Common myeloid progenitor, CD34-positive (primary cell): ENCODE results near the gene KCTD16. TPM values are rescaled to one million over a fixed set of nuclear protein-coding genes. Genes with fewer than 3 reads are reported as not detected.

Experiments
- CTCF ChIA-PET: fragments of 350-600 bp; sonication (Branson Sonifier 250); formaldehyde crosslinking; loops from one replicate; lab custom pipeline; 2021; ENCODE audit warnings: antibody characterized with exemption; lab: Charles Lee
- POLR2A ChIA-PET: fragments of 350-600 bp; sonication (Branson Sonifier 250); formaldehyde crosslinking; loops from one replicate; lab custom pipeline; 2021; ENCODE audit warnings: antibody characterized with exemption; lab: Charles Lee
- DNase-seq, 3 donors: peaks; one replicate each; pipeline versions ENCODE4 v3.0.0 to v3.0.0-alpha.2; 2013
- H3K27ac ChIP-seq, 2 experiments: 1 replicate in 1 of 2; 2 replicates in 1 of 2; pipeline ENCODE4 v1.7.0; 2013; ENCODE audit warnings: inconsistent platforms in 2 of 2, low read length in 2 of 2, mild to moderate bottlenecking in 2 of 2, low read depth in 1 of 2, moderate library complexity in 1 of 2; ENCODE audit not compliant: severe bottlenecking in 2 of 2, insufficient read depth in 1 of 2, poor library complexity in 1 of 2
- H3K27me3 ChIP-seq, 5 experiments: replicated peaks in 2 of 5; 1 replicate in 3 of 5; 2 replicates in 2 of 5; pipeline versions ENCODE4 v1.6.1 to v1.7.0; 2013; ENCODE audit warnings: low read length in 4 of 5, mild to moderate bottlenecking in 2 of 5, moderate library complexity in 2 of 5, inconsistent platforms in 1 of 5; ENCODE audit not compliant: insufficient read depth in 5 of 5, control insufficient read depth in 4 of 5
- H3K36me3 ChIP-seq, 4 experiments: 1 replicate in 2 of 4; 2 replicates in 2 of 4; pipeline versions ENCODE4 v1.6.1 to v1.7.0; 2013; ENCODE audit warnings: low read length in 3 of 4, control low read depth in 1 of 4, mild to moderate bottlenecking in 1 of 4; ENCODE audit not compliant: control insufficient read depth in 4 of 4, insufficient read depth in 4 of 4
- H3K4me1 ChIP-seq, 4 experiments: 1 replicate in 3 of 4; 2 replicates in 1 of 4; pipeline versions ENCODE4 v1.6.1 to v1.7.1; 2013; ENCODE audit warnings: low read length in 3 of 4, mild to moderate bottlenecking in 3 of 4, control low read depth in 1 of 4, inconsistent platforms in 1 of 4, moderate library complexity in 1 of 4; ENCODE audit not compliant: control insufficient read depth in 4 of 4, insufficient read depth in 4 of 4; ENCODE audit errors: control extremely low read depth in 1 of 4
- H3K4me3 ChIP-seq, 7 experiments: 1 replicate in 4 of 7; 2 replicates in 3 of 7; pipeline versions ENCODE4 v1.5.1 to v1.7.0; 2013; ENCODE audit warnings: mild to moderate bottlenecking in 7 of 7, low read length in 6 of 7, moderate library complexity in 6 of 7, inconsistent platforms in 2 of 7, low read depth in 2 of 7, control low read depth in 1 of 7; ENCODE audit not compliant: insufficient read depth in 4 of 7, control insufficient read depth in 1 of 7; ENCODE audit errors: extremely low read depth in 1 of 7
- H3K9me3 ChIP-seq, 5 experiments: 1 replicate in 4 of 5; 2 replicates in 1 of 5; pipeline versions ENCODE4 v1.6.1 to v1.7.1; 2013; ENCODE audit warnings: low read length in 4 of 5, mild to moderate bottlenecking in 2 of 5, inconsistent platforms in 1 of 5, low read depth in 1 of 5, moderate library complexity in 1 of 5; ENCODE audit not compliant: control insufficient read depth in 4 of 5, insufficient read depth in 2 of 5; ENCODE audit errors: control extremely low read depth in 1 of 5
- WGBS: methylation state at CpG from one replicate; pipeline ENCODE4 v1.1.5; 2013; ENCODE audit not compliant: insufficient coverage; 5-methylcytosine and 5-hydroxymethylcytosine counted together
- polyA plus RNA-seq: library from polyadenylated mRNA; unstranded; fragments of 120-200 nt; gene quantifications from one replicate; pipeline ENCODE4 v1.2.1, GENCODE V29; 2013

Gene KCTD16
- polyA plus RNA-seq = 0.05 TPM

DNA sequence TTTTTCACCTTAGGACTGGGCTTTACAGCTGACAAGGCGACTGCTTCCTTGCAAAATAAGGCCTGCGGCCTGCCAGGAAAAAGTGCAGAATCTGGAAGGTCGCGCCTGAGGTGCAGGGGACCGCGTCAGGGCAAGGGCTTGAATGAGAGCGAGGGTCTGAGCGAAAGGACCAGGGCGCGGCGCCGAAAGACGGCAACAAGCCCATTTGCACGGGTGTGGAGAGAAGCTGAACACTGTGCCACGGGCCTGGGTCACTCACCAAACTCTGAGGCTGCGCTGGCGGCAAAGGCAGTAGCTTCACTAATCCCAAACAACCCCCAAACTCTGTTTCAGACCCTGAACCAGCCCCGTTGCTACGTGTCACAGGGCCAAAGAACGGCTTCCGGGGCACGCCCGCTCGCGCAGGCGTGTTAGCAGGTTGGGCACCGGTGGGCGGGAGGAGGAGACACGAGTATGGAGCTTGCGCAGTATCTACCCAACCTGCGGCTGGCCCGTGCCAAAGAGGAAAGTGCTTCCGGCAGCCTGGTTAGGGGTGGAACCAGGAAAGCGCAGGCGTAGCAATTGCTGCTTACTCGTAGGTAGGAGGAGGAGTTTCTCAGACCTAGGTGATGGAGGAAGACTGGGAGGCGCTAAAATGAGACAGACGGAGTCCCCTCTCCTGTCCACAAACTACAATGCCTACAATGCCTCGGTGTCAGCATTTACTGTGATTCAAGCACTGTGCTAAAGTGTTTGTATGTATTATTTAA lies at the start of gene KCTD16, which contains the start of gene YIPF5:
Gene KCTD16 (plus strand): TSS at position 598 of the 749 bp plus-strand sequence.
Gene YIPF5 (minus strand): TSS at position 384 of the 749 bp plus-strand sequence. CDS start 704 bp downstream, outside the sequence.
- Histone ChIP-seq H3K27me3 (peaks cover 0 to 2% (median 0%) of the 10 kb centered on the region in 5 experiments), H3K4me3 (peak within 1 kb of the TSS; percentile 54 to 99 (median 93)), H3K36me3 (peaks cover 2 to 7% (median 6%) of the 10 kb centered on the region in 4 experiments), H3K27ac (peak within 1 kb of the TSS; percentile 81 to 93), H3K4me1 (peaks cover 3 to 17% (median 9%) of the 10 kb centered on the region in 4 experiments), H3K9me3 (no peaks in the 10 kb centered on the region)
- ChIA-PET POLR2A (interaction anchor here (0.6 to 0.8 kb wide), 2 partner anchors 18 to 1665 kb away, joined by 3 read pairs; partner anchors contain the start of gene PRELID2), CTCF (interaction anchor here (1.0 to 3.3 kb wide), 9 partner anchors 9 to 34 kb away, joined by 3 to 22 read pairs (median 5); no protein-coding TSS in a partner anchor)
- peak; percentile 96 to 97 (median 97) for DNase-seq
- under 1% methylated on average over 33 of the region's 39 CpGs for WGBS

DNA sequence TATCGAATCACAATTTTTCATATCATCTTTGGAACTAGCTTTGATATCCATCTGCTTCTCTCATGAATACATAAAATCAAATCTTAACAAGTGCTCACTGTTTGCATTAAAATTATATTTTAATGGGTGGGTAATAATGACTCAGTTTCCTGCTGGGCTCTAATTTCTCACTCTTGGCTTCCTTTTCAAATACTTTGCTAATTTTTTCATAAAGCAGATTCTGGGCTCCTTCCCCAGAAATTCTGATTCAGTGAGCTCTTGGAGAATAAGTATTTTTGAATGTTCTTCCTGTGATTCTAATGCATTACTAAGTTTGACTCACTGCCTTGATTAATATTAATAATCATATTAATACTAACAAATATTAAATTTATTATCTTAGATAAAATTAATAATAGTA lies 49.1 kb upstream of the KCTD16 start:
- ChIA-PET POLR2A (no interaction called here), CTCF (no interaction called here)
- no peaks in the 10 kb centered on the region for H3K9me3 ChIP-seq
- WGBS = no CpG with 5 or more reads among the region's 1 CpG
- no peak for DNase-seq
- H3K36me3 ChIP-seq = no peaks in the 10 kb centered on the region
- no peaks in the 10 kb centered on the region for H3K4me1 ChIP-seq
- H3K27me3 ChIP-seq = no peaks in the 10 kb centered on the region
- no peak overlapping the region for H3K4me3 ChIP-seq
- no peak overlapping the region for H3K27ac ChIP-seq

DNA sequence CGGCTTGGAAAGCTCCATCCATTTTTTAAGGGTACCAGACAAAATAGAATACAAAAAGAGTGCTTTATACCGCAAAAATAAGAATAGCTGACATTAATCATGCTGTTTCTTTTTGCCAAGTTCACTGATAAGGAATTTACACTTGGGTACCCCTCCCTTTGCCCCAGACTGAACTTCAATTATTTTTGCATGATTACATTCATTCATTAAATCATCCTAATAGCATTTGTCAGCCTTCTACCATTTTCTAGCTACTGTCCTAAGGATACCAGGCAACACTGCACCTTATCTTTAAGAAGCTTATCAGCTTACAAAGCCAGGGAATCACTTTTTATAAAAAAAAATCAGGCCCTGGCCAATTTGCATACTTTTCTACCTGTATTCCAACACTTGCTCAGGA lies 48.6 kb upstream of the KCTD16 start:
- CTCF ChIA-PET = no interaction called here
- Histone ChIP-seq H3K27ac (no peak overlapping the region), H3K36me3 (no peaks in the 10 kb centered on the region), H3K4me3 (no peak overlapping the region), H3K27me3 (no peaks in the 10 kb centered on the region), H3K4me1 (no peaks in the 10 kb centered on the region), H3K9me3 (no peaks in the 10 kb centered on the region)
- no CpG with 5 or more reads among the region's 2 CpGs for WGBS
- POLR2A ChIA-PET = no interaction called here
- no peak for DNase-seq

DNA sequence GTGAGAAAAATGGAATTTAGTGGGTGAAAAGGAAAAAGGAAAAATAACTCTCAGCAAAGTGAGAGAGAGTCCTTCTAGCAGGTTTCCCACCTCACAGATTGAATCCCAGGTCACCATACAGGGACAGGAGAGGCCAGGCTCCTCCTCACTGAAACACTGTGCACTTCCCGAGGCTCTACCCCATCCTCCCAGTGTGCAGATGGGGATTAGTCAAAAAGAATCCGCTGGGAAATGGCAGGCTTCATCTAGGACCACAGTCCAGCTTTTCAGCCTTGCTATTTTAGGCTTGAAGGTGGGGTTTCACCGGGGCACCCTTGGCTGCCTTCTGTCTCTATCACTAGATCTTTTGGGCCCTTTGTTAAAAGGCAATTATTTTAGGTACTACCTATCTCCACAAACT lies 48.0 kb upstream of the KCTD16 start:
- Histone ChIP-seq H3K36me3 (no peaks in the 10 kb centered on the region), H3K4me3 (no peak overlapping the region), H3K27me3 (no peaks in the 10 kb centered on the region), H3K4me1 (no peaks in the 10 kb centered on the region), H3K27ac (no peak overlapping the region), H3K9me3 (no peaks in the 10 kb centered on the region)
- DNase-seq = no peak
- POLR2A ChIA-PET = no interaction called here
- WGBS = 93% methylated on average over 2 of the region's 3 CpGs
- CTCF ChIA-PET = no interaction called here

DNA sequence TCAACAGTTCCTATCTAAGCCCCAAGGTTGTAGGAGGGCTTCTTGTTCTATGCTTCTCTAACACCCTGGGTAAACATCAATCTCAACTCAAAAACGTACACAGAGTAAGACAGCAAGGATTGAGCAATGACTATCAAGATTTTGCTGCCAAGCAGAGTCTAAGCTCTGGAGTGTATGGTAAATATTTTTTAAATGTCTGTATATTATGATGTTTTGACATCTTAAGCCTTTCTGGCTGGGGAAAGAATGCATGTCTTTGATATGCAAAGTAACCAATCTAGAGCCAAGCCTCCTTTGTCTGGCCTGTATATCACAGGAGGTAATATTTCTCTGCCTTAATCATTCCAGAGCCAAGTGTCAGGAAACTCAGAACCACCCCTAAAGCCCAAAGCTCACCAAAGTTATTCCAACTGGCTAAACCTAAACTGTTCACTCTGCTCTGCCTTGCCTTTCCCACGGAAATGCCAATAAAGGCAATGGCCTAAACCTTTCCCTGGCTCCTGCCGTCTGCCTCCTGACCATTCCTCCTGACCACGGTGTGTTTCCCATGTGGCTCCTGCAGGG lies 45.4 kb upstream of the KCTD16 start:
- POLR2A ChIA-PET = no interaction called here
- Histone ChIP-seq H3K9me3 (no peaks in the 10 kb centered on the region), H3K4me3 (no peak overlapping the region), H3K27ac (no peak overlapping the region), H3K27me3 (no peaks in the 10 kb centered on the region), H3K36me3 (no peaks in the 10 kb centered on the region), H3K4me1 (no peaks in the 10 kb centered on the region)
- CTCF ChIA-PET = no interaction called here
- WGBS = 94% methylated on average over 3 of the region's 4 CpGs
- no peak for DNase-seq

DNA sequence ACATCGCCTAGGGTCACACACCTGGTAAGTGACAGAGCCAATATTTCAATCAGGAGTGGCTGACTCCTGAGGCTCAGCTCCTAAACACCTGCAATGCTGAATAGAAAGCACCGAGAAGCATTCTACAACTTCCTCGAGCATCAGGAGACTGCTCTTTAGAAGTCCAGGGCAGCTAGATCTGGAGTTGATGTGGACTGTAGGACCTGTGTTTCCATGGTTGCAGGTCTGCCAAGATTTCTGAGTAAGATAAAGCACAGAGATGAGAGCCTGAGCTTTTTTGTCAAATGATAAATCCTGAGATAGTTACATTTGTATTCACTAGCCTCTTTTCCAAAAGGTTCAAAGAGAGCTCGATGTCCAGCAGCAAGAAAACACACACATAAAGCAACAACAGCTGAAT lies 44.0 kb upstream of the KCTD16 start:
- no peaks in the 10 kb centered on the region for H3K9me3 ChIP-seq
- ChIA-PET CTCF (interaction anchor here (1.1 to 1.2 kb wide), 2 partner anchors 12 to 21 kb away, joined by 3 read pairs; no protein-coding TSS in a partner anchor), POLR2A (no interaction called here)
- H3K4me3 ChIP-seq = no peak overlapping the region
- DNase-seq = no peak
- 100% methylated on average over 4 of the region's 4 CpGs for WGBS
- no peaks in the 10 kb centered on the region for H3K4me1 ChIP-seq
- H3K27ac ChIP-seq = no peak overlapping the region
- no peaks in the 10 kb centered on the region for H3K27me3 ChIP-seq
- no peaks in the 10 kb centered on the region for H3K36me3 ChIP-seq

DNA sequence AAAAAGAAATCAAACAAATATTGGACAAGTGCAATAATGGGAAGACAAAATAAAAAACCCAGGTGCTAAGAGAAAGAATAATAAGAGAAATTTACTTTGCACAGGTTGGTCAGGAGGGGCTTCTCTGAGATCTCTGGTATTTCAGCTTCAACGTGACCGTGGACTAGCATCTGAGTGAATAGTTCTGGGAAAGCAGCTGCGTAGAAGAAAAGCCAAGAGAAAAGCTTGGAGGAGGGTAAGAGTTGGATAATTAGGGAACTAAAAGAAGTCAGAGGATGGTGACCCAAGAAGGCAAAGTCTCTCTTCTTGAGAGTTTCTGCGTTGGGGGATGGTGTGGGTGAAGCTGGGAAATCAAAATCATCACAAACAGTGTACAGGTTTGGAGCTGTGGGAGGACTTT lies 41.8 kb upstream of the KCTD16 start:
- no peak overlapping the region for H3K4me3 ChIP-seq
- no peaks in the 10 kb centered on the region for H3K9me3 ChIP-seq
- H3K27me3 ChIP-seq = no peaks in the 10 kb centered on the region
- H3K27ac ChIP-seq = no peak overlapping the region
- H3K36me3 ChIP-seq = no peaks in the 10 kb centered on the region
- POLR2A ChIA-PET = interaction anchor here (0.7 kb wide), 1 partner anchor 77 kb away, joined by 4 read pairs; no protein-coding TSS in a partner anchor
- WGBS = 98% methylated on average over 4 of the region's 4 CpGs
- no peaks in the 10 kb centered on the region for H3K4me1 ChIP-seq
- CTCF ChIA-PET = interaction anchor here (1.9 kb wide), 1 partner anchor 10 kb away, joined by 5 read pairs; no protein-coding TSS in a partner anchor
- DNase-seq = no peak
